Stimulated activated naive CD8-positive, alpha-beta T cell treated with anti-CD3 and anti-CD28 coated beads, Interleukin-15, Interleukin-2, amounts not matched to agents 100 ng/mL and 50 ng/mL, for 24 hours (primary cell): Measurements from ENCODE around the gene RNF25.

Experiments used
- H3K27ac Mint-ChIP-seq: one replicate; pipeline ENCODE4 v1.8.0; 2021; ENCODE audit warnings: mild to moderate bottlenecking, mixed read lengths
- H3K27me3 Mint-ChIP-seq: one replicate; pipeline ENCODE4 v1.8.0; 2021; ENCODE audit warnings: mixed read lengths
- H3K36me3 Mint-ChIP-seq: one replicate; pipeline ENCODE4 v1.8.0; 2021; ENCODE audit warnings: low read depth, mixed read lengths
- H3K4me1 Mint-ChIP-seq: one replicate; pipeline ENCODE4 v1.8.0; 2021; ENCODE audit warnings: low read depth, mixed read lengths
- H3K4me3 Mint-ChIP-seq: one replicate; pipeline ENCODE4 v1.8.0; 2021; ENCODE audit warnings: mild to moderate bottlenecking, mixed read lengths
- H3K9me3 Mint-ChIP-seq: one replicate; pipeline ENCODE4 v1.8.0; 2021; ENCODE audit warnings: mixed read lengths

Gene RNF25, protein sequence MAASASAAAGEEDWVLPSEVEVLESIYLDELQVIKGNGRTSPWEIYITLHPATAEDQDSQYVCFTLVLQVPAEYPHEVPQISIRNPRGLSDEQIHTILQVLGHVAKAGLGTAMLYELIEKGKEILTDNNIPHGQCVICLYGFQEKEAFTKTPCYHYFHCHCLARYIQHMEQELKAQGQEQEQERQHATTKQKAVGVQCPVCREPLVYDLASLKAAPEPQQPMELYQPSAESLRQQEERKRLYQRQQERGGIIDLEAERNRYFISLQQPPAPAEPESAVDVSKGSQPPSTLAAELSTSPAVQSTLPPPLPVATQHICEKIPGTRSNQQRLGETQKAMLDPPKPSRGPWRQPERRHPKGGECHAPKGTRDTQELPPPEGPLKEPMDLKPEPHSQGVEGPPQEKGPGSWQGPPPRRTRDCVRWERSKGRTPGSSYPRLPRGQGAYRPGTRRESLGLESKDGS

DNA sequence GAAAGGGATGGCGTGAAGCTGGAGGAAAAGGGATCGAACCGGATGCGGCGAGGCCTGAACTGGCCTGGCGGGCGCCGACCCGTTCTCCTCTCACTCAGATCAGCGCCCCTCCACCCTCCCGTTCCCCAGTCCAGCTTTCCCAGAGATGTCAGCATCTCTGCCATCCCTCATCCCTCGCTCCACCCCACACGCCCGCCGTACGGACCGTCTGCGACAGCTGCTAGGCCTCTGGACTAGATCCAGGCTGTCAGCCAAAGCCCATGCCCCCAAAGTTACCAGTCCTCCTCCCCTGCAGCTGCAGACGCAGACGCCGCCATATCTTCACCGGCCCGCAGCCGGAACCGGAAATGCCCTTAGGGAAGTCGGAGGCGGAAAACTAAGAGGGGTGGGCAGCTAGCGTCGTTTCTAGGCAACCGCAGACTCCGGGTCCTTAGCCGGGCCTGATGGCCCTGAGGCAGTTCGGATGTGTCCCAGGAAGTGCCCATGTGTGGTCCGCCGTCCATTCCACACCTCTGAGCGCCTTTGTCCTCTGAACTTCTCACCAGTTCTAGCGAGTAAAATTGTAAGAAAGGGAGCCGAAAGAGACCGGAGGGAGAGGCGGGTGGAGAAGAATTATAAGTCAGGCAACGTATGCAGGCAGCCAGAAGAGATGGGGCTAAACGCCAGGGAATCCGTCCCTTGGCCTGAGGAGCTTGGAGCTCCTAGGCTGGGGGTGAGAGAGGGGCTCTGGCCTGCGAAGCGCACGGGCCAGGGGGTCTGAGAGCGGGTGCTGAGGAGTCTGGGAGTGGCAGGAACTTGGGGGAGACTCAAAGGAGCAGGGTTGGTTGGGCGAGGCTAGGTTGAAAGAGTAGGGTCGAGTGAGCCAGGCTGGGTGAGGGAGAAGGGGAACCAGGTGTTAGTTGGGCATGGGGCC lies at the start of gene RNF25, which contains the start of gene STK36:
RNF25 (minus strand) TSS at position 349 of the 913 bp plus-strand sequence; CDS start at position 317, 32 bp downstream.
STK36 (plus strand) TSS at position 433 of the 913 bp plus-strand sequence. CDS start 744 bp downstream, outside the sequence.
- H3K27me3 Mint-ChIP-seq = no peaks in the 10 kb centered on the region
- H3K27ac Mint-ChIP-seq = peak within 1 kb of the TSS; percentile 98
- peak within 1 kb of the TSS; percentile 98 for H3K4me3 Mint-ChIP-seq
- peaks cover 15% of the 10 kb centered on the region for H3K36me3 Mint-ChIP-seq
- peaks cover 25% of the 10 kb centered on the region for H3K4me1 Mint-ChIP-seq
- no peaks in the 10 kb centered on the region for H3K9me3 Mint-ChIP-seq

DNA sequence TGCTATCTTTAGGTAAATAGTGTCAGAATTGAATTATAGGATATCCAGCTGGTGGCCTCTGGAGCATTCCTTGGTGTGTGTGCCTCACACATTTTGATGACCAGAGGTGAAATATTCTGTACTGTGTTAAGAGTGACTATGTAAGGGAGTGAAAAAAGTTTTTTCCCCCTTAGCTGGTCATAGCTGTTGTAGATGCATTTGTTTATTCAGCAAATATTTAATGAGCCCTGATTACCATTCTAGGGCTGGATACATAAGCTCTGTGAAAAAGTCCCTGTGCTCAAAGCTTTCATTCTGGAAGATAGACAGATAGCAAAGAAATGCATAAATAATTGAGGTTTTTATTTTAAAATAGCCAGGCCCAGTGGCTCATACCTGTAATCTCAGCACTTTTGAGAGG lies 49.7 kb upstream of the RNF25 start:
- H3K27me3 Mint-ChIP-seq = no peaks in the 10 kb centered on the region
- H3K4me3 Mint-ChIP-seq = no peak overlapping the region
- peaks cover 8% of the 10 kb centered on the region for H3K9me3 Mint-ChIP-seq
- peaks cover 35% of the 10 kb centered on the region for H3K36me3 Mint-ChIP-seq
- H3K27ac Mint-ChIP-seq = no peak overlapping the region
- peaks cover 27% of the 10 kb centered on the region for H3K4me1 Mint-ChIP-seq

DNA sequence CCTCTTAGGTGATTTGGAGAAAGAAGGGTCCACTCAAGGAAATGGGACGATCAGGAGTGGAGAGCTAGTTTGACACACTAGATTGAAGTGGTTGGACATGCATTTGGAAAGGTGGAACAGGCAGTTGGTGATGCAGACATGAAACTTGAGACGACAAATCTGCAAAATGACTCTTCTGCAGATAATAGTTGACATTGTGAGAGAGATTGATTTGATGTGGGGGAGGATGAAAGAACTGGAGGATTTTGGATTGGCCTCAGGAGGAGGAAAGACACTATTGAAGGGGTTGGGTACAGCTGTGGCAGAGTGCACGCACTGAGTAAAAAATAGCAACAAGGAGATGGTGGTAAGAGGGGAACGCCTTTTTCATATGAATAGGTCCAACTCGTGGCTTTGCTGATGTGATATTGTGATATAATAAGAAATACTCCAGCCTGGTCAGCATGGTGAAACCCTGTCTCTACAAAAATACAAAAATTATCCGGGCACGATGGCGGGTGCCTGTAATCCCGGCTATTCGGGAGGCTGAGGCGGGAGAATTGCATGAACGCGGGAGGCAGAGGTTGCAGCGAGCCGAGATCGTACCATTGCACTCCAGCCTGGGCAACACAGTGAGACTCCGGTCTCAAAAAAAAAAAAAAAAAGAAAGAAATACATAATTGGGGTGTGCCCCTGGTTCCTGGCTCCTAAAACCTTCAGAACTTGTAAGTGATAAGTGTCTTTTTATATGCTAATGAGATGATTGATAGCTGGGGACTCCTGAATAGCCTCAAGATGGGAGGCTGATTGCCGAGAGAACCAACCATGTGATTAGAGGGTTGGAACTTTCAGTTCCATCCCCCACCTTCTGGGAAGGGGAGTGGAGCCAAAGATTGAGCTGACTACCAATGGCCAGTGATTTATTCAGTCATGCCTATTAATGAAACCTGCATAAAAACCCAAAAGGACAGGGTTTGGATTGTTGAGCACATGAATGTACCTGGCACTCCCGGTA lies 48.5 kb upstream of the RNF25 start:
- Mint-ChIP-seq H3K36me3 (peaks cover 30% of the 10 kb centered on the region), H3K4me1 (peaks cover 27% of the 10 kb centered on the region), H3K9me3 (no peaks in the 10 kb centered on the region), H3K27me3 (no peaks in the 10 kb centered on the region), H3K27ac (no peak overlapping the region), H3K4me3 (no peak overlapping the region)

GRCh38 chr2:218719457-218719856 lies 47.7 kb upstream of the RNF25 start:
- Mint-ChIP-seq H3K9me3 (no peaks in the 10 kb centered on the region), H3K36me3 (peaks cover 25% of the 10 kb centered on the region), H3K4me3 (no peak overlapping the region), H3K27ac (no peak overlapping the region), H3K4me1 (peaks cover 27% of the 10 kb centered on the region), H3K27me3 (no peaks in the 10 kb centered on the region)

GRCh38 chr2:218718058-218718457 lies 46.3 kb upstream of the RNF25 start:
- H3K27me3 Mint-ChIP-seq = no peaks in the 10 kb centered on the region
- no peak overlapping the region for H3K4me3 Mint-ChIP-seq
- H3K27ac Mint-ChIP-seq = no peak overlapping the region
- H3K4me1 Mint-ChIP-seq = peaks cover 29% of the 10 kb centered on the region
- H3K9me3 Mint-ChIP-seq = no peaks in the 10 kb centered on the region
- peaks cover 23% of the 10 kb centered on the region for H3K36me3 Mint-ChIP-seq

DNA sequence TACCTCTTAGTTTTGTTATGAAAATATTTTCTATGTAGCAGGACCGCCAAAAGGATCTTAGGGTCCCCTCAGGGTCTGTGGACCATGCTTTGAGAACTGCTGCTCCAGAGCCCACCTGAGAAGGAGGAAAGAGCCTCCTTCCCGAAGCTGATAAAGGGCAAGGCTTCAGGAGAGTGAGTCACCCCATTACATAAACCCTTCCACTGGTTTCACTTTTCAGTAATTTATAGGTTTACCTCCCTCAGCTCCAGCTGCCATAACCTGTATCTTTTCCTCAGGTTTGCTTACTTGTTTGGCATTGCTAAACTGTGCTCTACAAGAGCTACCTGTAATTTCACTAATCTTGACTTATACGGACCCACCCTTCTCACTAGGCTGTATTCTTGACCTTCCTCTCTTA lies 45.5 kb upstream of the RNF25 start:
- Mint-ChIP-seq H3K4me1 (peaks cover 22% of the 10 kb centered on the region), H3K4me3 (no peak overlapping the region), H3K36me3 (peaks cover 23% of the 10 kb centered on the region), H3K9me3 (no peaks in the 10 kb centered on the region), H3K27ac (no peak overlapping the region), H3K27me3 (no peaks in the 10 kb centered on the region)

- Mint-ChIP-seq H3K4me1 (peaks cover 30% of the 10 kb centered on the region), H3K36me3 (peaks cover 27% of the 10 kb centered on the region), H3K9me3 (no peaks in the 10 kb centered on the region), H3K4me3 (no peak overlapping the region), H3K27me3 (no peaks in the 10 kb centered on the region), H3K27ac (no peak overlapping the region)
Observed at GRCh38 chr2:218716070-218716469, 44.3 kb upstream of the RNF25 start.

GRCh38 chr2:218713922-218714321 lies 42.1 kb upstream of the RNF25 start:
- H3K9me3 Mint-ChIP-seq = no peaks in the 10 kb centered on the region
- H3K4me3 Mint-ChIP-seq = no peak overlapping the region
- no peak overlapping the region for H3K27ac Mint-ChIP-seq
- peaks cover 31% of the 10 kb centered on the region for H3K4me1 Mint-ChIP-seq
- H3K27me3 Mint-ChIP-seq = no peaks in the 10 kb centered on the region
- peaks cover 14% of the 10 kb centered on the region for H3K36me3 Mint-ChIP-seq

GRCh38 chr2:218711550-218711929 lies 39.7 kb upstream of the RNF25 start:
- Mint-ChIP-seq H3K9me3 (no peaks in the 10 kb centered on the region), H3K4me1 (peaks cover 21% of the 10 kb centered on the region), H3K27me3 (no peaks in the 10 kb centered on the region), H3K4me3 (peak overlapping the region; percentile 94), H3K27ac (peak overlapping the region; percentile 86), H3K36me3 (peaks cover 9% of the 10 kb centered on the region)

- Mint-ChIP-seq H3K36me3 (peaks cover 7% of the 10 kb centered on the region), H3K9me3 (no peaks in the 10 kb centered on the region), H3K27me3 (no peaks in the 10 kb centered on the region), H3K4me3 (peak within 1 kb of the TSS; percentile 94), H3K27ac (peak within 1 kb of the TSS; percentile 86), H3K4me1 (peaks cover 21% of the 10 kb centered on the region)
Observed at GRCh38 chr2:218710687-218711549, 39.1 kb upstream of the RNF25 start, which contains the start of gene TTLL4. TSS of gene TTLL4 (plus strand) at chr2:218710835. CDS start at chr2:218737677, 26,842 bp downstream.

DNA sequence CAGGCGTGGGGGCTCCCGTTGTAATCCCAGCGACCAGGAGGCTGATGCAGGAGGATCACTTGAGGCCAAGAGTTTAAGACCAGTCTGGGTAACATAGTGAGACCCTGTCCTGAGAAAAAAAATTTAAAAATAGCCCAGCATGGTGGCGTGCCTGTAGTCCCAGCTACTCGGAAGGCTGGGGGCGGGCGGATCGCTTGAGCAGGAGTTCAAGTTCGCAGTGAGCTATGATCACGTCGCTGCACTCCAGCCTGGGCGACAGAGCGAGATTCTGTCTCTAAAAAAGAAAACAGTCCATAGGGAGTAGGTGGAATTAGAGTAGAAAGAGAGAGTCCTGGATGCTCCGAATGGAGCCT lies 38.5 kb upstream of the RNF25 start:
- H3K9me3 Mint-ChIP-seq = no peaks in the 10 kb centered on the region
- peaks cover 21% of the 10 kb centered on the region for H3K4me1 Mint-ChIP-seq
- H3K27ac Mint-ChIP-seq = peak overlapping the region; percentile 86
- no peaks in the 10 kb centered on the region for H3K27me3 Mint-ChIP-seq
- H3K36me3 Mint-ChIP-seq = peaks cover 4% of the 10 kb centered on the region
- H3K4me3 Mint-ChIP-seq = peak overlapping the region; percentile 94

- peaks cover 4% of the 10 kb centered on the region for H3K36me3 Mint-ChIP-seq
- H3K4me1 Mint-ChIP-seq = peaks cover 21% of the 10 kb centered on the region
- H3K4me3 Mint-ChIP-seq = no peak overlapping the region
- H3K9me3 Mint-ChIP-seq = no peaks in the 10 kb centered on the region
- H3K27me3 Mint-ChIP-seq = no peaks in the 10 kb centered on the region
- H3K27ac Mint-ChIP-seq = peak overlapping the region; percentile 0
Observed at GRCh38 chr2:218709908-218710307, 38.1 kb upstream of the RNF25 start.

DNA sequence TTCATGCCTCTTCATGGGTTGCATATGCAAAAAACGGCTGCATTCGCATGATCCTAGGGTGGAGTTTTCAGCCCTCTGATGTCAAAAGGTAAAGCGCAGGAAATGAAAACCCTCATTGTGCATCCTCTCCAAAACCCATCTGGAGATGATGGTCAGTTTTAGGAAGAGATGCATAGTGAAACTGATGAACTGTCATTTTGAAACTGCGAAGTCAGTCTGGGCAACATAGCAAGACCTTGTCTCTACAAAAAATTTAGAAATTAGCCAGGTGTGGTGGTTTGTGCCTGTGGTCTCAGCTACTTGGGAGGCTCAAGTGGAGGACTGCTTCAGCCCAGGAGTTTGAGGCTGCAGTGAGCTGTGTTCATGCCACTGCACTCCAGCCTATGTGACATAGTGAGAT lies 36.3 kb upstream of the RNF25 start:
- peaks cover 4% of the 10 kb centered on the region for H3K36me3 Mint-ChIP-seq
- no peaks in the 10 kb centered on the region for H3K27me3 Mint-ChIP-seq
- peaks cover 13% of the 10 kb centered on the region for H3K4me1 Mint-ChIP-seq
- H3K27ac Mint-ChIP-seq = no peak overlapping the region
- H3K9me3 Mint-ChIP-seq = no peaks in the 10 kb centered on the region
- H3K4me3 Mint-ChIP-seq = no peak overlapping the region
